ENCODE results near the gene SMC2.

GRCh38 chr9:104110509-104110908 is 16.4 kb downstream of the SMC2 start:
- TF ChIP-seq, protein P1, sequence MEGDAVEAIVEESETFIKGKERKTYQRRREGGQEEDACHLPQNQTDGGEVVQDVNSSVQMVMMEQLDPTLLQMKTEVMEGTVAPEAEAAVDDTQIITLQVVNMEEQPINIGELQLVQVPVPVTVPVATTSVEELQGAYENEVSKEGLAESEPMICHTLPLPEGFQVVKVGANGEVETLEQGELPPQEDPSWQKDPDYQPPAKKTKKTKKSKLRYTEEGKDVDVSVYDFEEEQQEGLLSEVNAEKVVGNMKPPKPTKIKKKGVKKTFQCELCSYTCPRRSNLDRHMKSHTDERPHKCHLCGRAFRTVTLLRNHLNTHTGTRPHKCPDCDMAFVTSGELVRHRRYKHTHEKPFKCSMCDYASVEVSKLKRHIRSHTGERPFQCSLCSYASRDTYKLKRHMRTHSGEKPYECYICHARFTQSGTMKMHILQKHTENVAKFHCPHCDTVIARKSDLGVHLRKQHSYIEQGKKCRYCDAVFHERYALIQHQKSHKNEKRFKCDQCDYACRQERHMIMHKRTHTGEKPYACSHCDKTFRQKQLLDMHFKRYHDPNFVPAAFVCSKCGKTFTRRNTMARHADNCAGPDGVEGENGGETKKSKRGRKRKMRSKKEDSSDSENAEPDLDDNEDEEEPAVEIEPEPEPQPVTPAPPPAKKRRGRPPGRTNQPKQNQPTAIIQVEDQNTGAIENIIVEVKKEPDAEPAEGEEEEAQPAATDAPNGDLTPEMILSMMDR (IDR thresholded peaks at IDR 0.05), result no peak
- TF ChIP-seq POLR2A (IDR thresholded peaks at IDR 0.05), result no peak

All from body of pancreas (tissue), 4 donors.